Activated CD8-positive, alpha-beta memory T cell treated with anti-CD3 and anti-CD28 coated beads, Interleukin-2, amount 10 ng/mL, durations not matched to agents 7 days and 5 days (primary cell): ENCODE measurements around the gene MEIS2. TPM values are rescaled to one million over a fixed set of nuclear protein-coding genes. Genes with fewer than 3 reads are reported as not detected.

Experiments
- ATAC-seq: fragments of 150-1000 bp; cut with Tn5 transposase; one replicate; pipeline ENCODE4 v1.10.0; 2021; ENCODE audit warnings: moderate library complexity
- CTCF ChIA-PET: fragments of 350-600 bp; sonication (Branson Sonifier 250); formaldehyde crosslinking; loops from one replicate; lab custom pipeline; 2021; ENCODE audit warnings: antibody characterized with exemption; lab: Charles Lee
- DNase-seq: peaks from one replicate; pipeline ENCODE4 v3.0.0-alpha.2; 2020
- H3K27ac Mint-ChIP-seq: one replicate; pipeline ENCODE4 v1.8.0; 2021; ENCODE audit warnings: mild to moderate bottlenecking, mixed read lengths
- H3K27me3 Mint-ChIP-seq: one replicate; pipeline ENCODE4 v1.8.0; 2021; ENCODE audit warnings: mixed read lengths
- H3K36me3 Mint-ChIP-seq: one replicate; pipeline ENCODE4 v1.8.0; 2021; ENCODE audit warnings: mild to moderate bottlenecking, mixed read lengths
- H3K4me1 Mint-ChIP-seq: one replicate; pipeline ENCODE4 v1.8.0; 2021; ENCODE audit warnings: mixed read lengths
- H3K4me3 Mint-ChIP-seq: one replicate; pipeline ENCODE4 v1.8.0; 2021; ENCODE audit warnings: mild to moderate bottlenecking, moderate library complexity, mixed read lengths
- H3K9me3 Mint-ChIP-seq: one replicate; pipeline ENCODE4 v1.8.0; 2022; ENCODE audit warnings: low read depth, mixed read lengths
- total RNA-seq, 2 experiments: library from RNA; stranded (reverse); gene quantifications; one replicate each; pipeline ENCODE4 v1.2.3, GENCODE V29; 2021

The MEIS2 gene
- total RNA-seq, 2 experiments from 2014 or later, result 0.07 TPM; not detected in 1

DNA sequence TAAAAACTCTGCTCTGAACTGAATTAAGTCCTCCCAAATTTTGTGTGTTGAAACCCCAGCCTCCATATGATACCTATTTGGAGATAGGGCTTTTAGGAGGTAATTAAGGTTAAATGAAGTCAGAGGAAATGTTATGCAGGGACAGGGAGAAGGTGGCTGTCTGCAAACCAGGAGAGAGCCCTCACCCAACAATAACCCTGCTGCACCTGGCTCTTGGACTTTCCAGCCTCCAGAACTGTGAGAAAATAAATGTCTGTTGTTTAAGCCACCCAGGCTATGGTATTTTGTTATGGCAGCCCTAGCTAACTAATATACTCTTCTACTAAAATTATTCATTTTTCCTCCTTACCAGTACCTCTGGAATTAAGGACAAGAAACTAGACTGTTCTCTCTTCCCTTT lies 79.5 kb downstream of the MEIS2 start:
- Mint-ChIP-seq H3K27ac (no peak overlapping the region), H3K4me3 (no peak overlapping the region), H3K27me3 (no peaks in the 10 kb centered on the region), H3K36me3 (no peaks in the 10 kb centered on the region), H3K4me1 (no peaks in the 10 kb centered on the region), H3K9me3 (no peaks in the 10 kb centered on the region)
- no peak for ATAC-seq
- no peak for DNase-seq
- CTCF ChIA-PET, result no interaction called here

GRCh38 chr15:37019479-37020433 lies 80.6 kb downstream of the MEIS2 start:
- Mint-ChIP-seq H3K36me3 (no peaks in the 10 kb centered on the region), H3K4me3 (no peak overlapping the region), H3K4me1 (no peaks in the 10 kb centered on the region), H3K27ac (no peak overlapping the region), H3K9me3 (no peaks in the 10 kb centered on the region), H3K27me3 (no peaks in the 10 kb centered on the region)
- DNase-seq, result no peak
- ATAC-seq, result no peak
- CTCF ChIA-PET, result no interaction called here

DNA sequence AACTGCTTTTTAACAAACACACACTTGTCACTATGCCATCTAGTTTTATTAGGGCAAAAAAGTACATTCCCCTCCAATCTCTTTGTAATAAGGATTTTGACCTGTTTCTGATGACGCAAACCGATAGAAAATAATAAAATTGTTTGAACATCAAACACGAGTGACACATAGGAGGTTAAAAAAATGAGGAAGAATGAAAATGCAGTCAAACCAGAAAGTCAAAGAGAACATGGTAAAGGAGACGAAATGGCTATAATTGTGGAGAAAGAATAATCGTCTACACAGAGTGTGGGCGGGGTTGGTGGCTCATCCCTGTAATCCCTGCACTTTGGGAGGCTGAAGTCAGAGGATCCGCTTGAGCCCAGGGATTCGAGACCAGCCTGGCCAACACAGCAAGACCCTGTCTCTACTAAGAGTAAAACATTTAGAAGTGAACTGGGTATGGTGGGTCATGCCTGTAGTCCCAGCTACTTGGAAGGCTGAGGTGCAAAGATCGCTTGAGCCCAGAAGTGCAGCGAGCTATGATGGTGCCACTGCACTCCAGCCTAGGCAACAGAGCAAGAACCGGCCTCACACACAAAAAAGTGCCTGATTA lies 83.2 kb downstream of the MEIS2 start:
- Mint-ChIP-seq H3K9me3 (no peaks in the 10 kb centered on the region), H3K27ac (no peak overlapping the region), H3K4me1 (no peaks in the 10 kb centered on the region), H3K27me3 (no peaks in the 10 kb centered on the region), H3K36me3 (no peaks in the 10 kb centered on the region), H3K4me3 (no peak overlapping the region)
- ATAC-seq (no peak), DNase-seq (no peak)
- CTCF ChIA-PET, result no interaction called here

DNA sequence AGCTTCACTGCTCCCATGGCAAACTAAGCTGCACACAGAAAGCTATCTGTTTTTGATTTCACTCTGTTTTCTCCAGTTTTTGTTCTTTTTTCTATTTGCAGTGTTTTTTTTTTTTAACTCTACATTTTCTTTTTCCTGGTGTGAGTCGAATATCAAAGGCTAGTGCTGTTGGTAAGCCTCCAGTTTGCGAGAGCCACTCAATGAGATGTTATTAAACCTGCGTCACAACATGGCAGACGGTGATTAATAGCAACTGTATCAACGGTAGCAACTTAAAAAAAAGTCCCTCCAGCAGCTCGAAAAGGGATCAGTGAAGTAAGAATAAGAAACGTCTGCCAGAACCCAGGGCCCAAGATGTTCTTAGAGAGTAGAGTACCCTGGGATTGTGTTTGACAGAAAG lies 84.1 kb downstream of the MEIS2 start:
- ATAC-seq (no peak), DNase-seq (no peak)
- H3K9me3 Mint-ChIP-seq, result no peaks in the 10 kb centered on the region
- no peaks in the 10 kb centered on the region for H3K36me3 Mint-ChIP-seq
- no peak overlapping the region for H3K27ac Mint-ChIP-seq
- H3K4me1 Mint-ChIP-seq, result no peaks in the 10 kb centered on the region
- no peaks in the 10 kb centered on the region for H3K27me3 Mint-ChIP-seq
- CTCF ChIA-PET, result no interaction called here
- no peak overlapping the region for H3K4me3 Mint-ChIP-seq

GRCh38 chr15:37015451-37015850 lies 84.9 kb downstream of the MEIS2 start:
- no peak for ATAC-seq
- Mint-ChIP-seq H3K36me3 (no peaks in the 10 kb centered on the region), H3K4me3 (no peak overlapping the region), H3K27me3 (no peaks in the 10 kb centered on the region), H3K9me3 (no peaks in the 10 kb centered on the region), H3K4me1 (no peaks in the 10 kb centered on the region), H3K27ac (no peak overlapping the region)
- DNase-seq, result no peak
- CTCF ChIA-PET, result no interaction called here

DNA sequence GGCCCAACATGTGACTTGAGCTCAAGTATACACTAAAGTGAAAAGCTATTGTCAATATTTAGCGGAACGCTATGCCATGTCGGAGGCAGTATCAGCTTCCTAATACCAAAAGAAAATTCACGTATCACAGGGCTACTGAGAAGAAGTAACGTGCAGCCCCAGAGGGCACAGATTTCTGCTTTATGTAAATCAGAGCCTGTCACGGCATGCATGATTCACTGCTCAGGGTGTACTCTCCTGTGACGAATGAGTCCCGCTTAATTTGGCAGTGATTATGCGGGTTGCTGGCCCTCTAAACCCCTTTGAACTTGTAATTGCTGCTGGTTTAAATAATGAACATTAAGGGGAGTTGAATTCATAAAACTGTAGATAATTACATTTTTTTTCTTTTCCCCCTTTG lies 85.3 kb downstream of the MEIS2 start:
- no peak overlapping the region for H3K4me3 Mint-ChIP-seq
- no peaks in the 10 kb centered on the region for H3K36me3 Mint-ChIP-seq
- CTCF ChIA-PET, result no interaction called here
- no peaks in the 10 kb centered on the region for H3K9me3 Mint-ChIP-seq
- DNase-seq, result no peak
- ATAC-seq, result no peak
- H3K4me1 Mint-ChIP-seq, result no peaks in the 10 kb centered on the region
- H3K27me3 Mint-ChIP-seq, result no peaks in the 10 kb centered on the region
- no peak overlapping the region for H3K27ac Mint-ChIP-seq

- H3K27me3 Mint-ChIP-seq, result no peaks in the 10 kb centered on the region
- H3K27ac Mint-ChIP-seq, result no peak overlapping the region
- no peak overlapping the region for H3K4me3 Mint-ChIP-seq
- ATAC-seq, result no peak
- H3K4me1 Mint-ChIP-seq, result no peaks in the 10 kb centered on the region
- no peaks in the 10 kb centered on the region for H3K9me3 Mint-ChIP-seq
- CTCF ChIA-PET, result no interaction called here
- no peak for DNase-seq
- no peaks in the 10 kb centered on the region for H3K36me3 Mint-ChIP-seq
Observed at GRCh38 chr15:37014566-37014965, 85.8 kb downstream of the MEIS2 start.

- no peaks in the 10 kb centered on the region for H3K36me3 Mint-ChIP-seq
- CTCF ChIA-PET, result no interaction called here
- no peaks in the 10 kb centered on the region for H3K9me3 Mint-ChIP-seq
- H3K4me3 Mint-ChIP-seq, result no peak overlapping the region
- H3K4me1 Mint-ChIP-seq, result no peaks in the 10 kb centered on the region
- no peaks in the 10 kb centered on the region for H3K27me3 Mint-ChIP-seq
- DNase-seq, result no peak
- no peak for ATAC-seq
- H3K27ac Mint-ChIP-seq, result no peak overlapping the region
Observed at GRCh38 chr15:37014137-37014536, 86.2 kb downstream of the MEIS2 start.

DNA sequence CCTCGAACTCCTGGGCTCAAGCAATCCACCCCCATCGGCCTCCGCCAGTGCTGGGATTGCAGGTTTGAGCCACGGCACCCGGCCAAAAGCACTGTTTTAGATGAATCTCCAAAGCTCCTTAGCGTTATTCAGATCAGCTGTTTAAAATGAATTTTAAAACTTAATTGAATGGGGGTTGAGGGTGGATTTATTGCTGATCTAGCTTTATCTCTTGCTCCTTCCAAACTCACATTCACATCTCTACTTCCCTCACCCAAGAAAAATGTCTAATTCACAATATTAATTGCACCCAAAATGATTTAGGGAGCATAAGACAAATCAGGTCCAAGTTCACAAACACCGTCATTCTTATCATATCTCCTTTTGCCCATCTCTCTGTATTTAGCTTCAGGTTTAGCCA lies 89.8 kb downstream of the MEIS2 start:
- CTCF ChIA-PET, result no interaction called here
- DNase-seq, result no peak
- H3K27ac Mint-ChIP-seq, result no peak overlapping the region
- no peak for ATAC-seq
- H3K36me3 Mint-ChIP-seq, result no peaks in the 10 kb centered on the region
- H3K4me3 Mint-ChIP-seq, result no peak overlapping the region
- no peaks in the 10 kb centered on the region for H3K9me3 Mint-ChIP-seq
- no peaks in the 10 kb centered on the region for H3K4me1 Mint-ChIP-seq
- H3K27me3 Mint-ChIP-seq, result no peaks in the 10 kb centered on the region

GRCh38 chr15:37009288-37009687 lies 91.1 kb downstream of the MEIS2 start:
- CTCF ChIA-PET, result no interaction called here
- H3K9me3 Mint-ChIP-seq, result no peaks in the 10 kb centered on the region
- ATAC-seq (no peak), DNase-seq (no peak)
- no peaks in the 10 kb centered on the region for H3K36me3 Mint-ChIP-seq
- no peak overlapping the region for H3K27ac Mint-ChIP-seq
- H3K4me3 Mint-ChIP-seq, result no peak overlapping the region
- no peaks in the 10 kb centered on the region for H3K4me1 Mint-ChIP-seq
- no peaks in the 10 kb centered on the region for H3K27me3 Mint-ChIP-seq

- Mint-ChIP-seq H3K36me3 (no peaks in the 10 kb centered on the region), H3K27me3 (no peaks in the 10 kb centered on the region), H3K4me1 (no peaks in the 10 kb centered on the region), H3K4me3 (no peak overlapping the region), H3K27ac (no peak overlapping the region), H3K9me3 (no peaks in the 10 kb centered on the region)
- ATAC-seq (no peak), DNase-seq (no peak)
- CTCF ChIA-PET, result no interaction called here
Observed at GRCh38 chr15:37008205-37008604, 92.1 kb downstream of the MEIS2 start.

DNA sequence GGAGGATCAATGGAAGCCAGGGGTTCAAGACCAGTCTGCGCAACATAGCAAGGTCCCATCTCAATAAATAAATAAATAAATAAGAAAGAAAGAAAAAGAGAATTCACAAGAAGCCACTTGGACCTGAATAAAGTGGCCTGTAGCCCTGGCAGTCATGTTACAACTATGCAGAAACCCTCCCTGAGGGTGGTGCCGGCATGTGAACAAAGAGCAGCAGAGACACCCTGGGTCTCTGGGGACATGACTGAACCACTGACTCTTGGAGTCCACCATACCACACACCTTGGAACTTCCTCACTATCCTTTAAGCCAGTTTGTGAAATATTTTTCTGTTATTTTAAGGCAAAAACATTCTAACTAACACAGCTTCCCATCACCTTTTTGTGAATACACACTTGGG lies 93.0 kb downstream of the MEIS2 start:
- no peaks in the 10 kb centered on the region for H3K9me3 Mint-ChIP-seq
- CTCF ChIA-PET, result no interaction called here

DNA sequence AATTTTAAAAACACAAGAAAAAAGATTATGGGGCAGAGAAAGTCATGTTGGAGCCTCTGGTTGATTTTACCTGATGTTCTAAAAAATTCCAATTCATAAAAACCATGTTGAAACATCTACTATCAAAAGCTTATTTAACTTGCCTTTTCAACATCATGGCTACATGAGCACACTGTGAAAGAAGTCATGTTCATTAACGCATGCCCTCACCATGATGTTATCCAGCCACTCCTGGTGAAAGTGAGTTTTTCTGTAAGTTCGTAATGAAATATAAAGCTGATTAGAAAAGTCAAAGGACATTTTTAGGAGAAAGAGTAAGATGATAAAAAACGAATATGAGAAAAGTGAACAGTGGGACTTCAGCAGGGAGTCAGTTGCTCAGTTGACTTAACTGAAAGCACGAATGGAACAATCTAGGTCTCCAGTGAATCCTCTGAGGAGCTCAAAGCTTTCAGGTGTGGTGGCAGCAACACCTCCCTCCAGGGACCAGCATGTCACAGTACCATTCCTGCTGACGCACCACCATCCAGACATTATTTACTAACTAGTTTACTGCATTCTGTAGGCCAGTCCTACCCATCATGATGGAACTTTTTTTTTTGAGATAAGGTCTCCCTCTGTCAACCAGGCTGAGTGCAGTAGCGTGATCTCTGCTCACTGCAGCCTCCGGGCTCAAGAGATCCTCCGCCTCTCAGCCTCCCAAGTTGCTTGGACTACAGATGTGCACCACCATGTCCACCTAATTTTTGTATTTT lies 95.2 kb downstream of the MEIS2 start:
- Mint-ChIP-seq H3K27ac (no peak overlapping the region), H3K4me3 (no peak overlapping the region), H3K4me1 (no peaks in the 10 kb centered on the region), H3K36me3 (no peaks in the 10 kb centered on the region), H3K27me3 (no peaks in the 10 kb centered on the region), H3K9me3 (peaks cover 5% of the 10 kb centered on the region)
- DNase-seq (no peak), ATAC-seq (no peak)
- CTCF ChIA-PET, result no interaction called here

More for the DNA sequence above, 93.0 kb downstream of the MEIS2 start:
- Mint-ChIP-seq H3K36me3 (no peaks in the 10 kb centered on the region), H3K27ac (no peak overlapping the region), H3K4me1 (no peaks in the 10 kb centered on the region), H3K27me3 (no peaks in the 10 kb centered on the region), H3K4me3 (no peak overlapping the region)
- no peak for ATAC-seq
- DNase-seq, result no peak
